A673 (cell line): ENCODE data around the gene TCHP. TPM values are rescaled to one million over a fixed set of nuclear protein-coding genes. Genes with fewer than 3 reads are reported as not detected.

Source experiments
- BruUV-seq: library from RNA; stranded (reverse); fragments of 400-500 nt; replicated peaks from 2 replicates; lab custom pipeline; 2021; lab: Mats Ljungman, UMichigan
- CTCF ChIA-PET: fragments of 300-600 bp; sonication (Branson Sonifier 250); formaldehyde crosslinking; loops from one replicate; lab custom pipeline; 2022; ENCODE audit warnings: antibody characterized with exemption; lab: Charles Lee
- POLR2A ChIA-PET: fragments of 300-600 bp; sonication (Branson Sonifier 250); formaldehyde crosslinking; loops from one replicate; lab custom pipeline; 2022; ENCODE audit warnings: antibody characterized with exemption; ENCODE audit not compliant: low non-redundant PET; lab: Charles Lee
- DNase-seq: peaks from one replicate; pipeline ENCODE4 v3.0.0-alpha.2; 2015; ENCODE audit warnings: low spot score
- H3K27ac ChIP-seq: fragments of 200-600 bp; sonication (generic); 2 replicates; pipeline ENCODE4 v1.5.1; 2016; ENCODE audit warnings: mixed run types, low read depth, mild to moderate bottlenecking, mixed read lengths, antibody characterized with exemption, low read length; ENCODE audit not compliant: poor library complexity, severe bottlenecking
- H3K27me3 ChIP-seq: fragments of 200-600 bp; sonication (generic); replicated peaks from 2 replicates; pipeline ENCODE4 v1.6.1; 2017; ENCODE audit warnings: mixed run types, low read depth, mild to moderate bottlenecking, mixed read lengths, antibody characterized with exemption, low read length; ENCODE audit not compliant: insufficient read depth, poor library complexity
- H3K36me3 ChIP-seq: fragments of 200-600 bp; sonication (generic); 2 replicates; pipeline ENCODE4 v1.6.1; 2016; ENCODE audit warnings: mixed run types, mild to moderate bottlenecking, mixed read lengths, antibody characterized with exemption, low read length; ENCODE audit not compliant: insufficient read depth, poor library complexity, severe bottlenecking
- H3K4me1 ChIP-seq: fragments of 200-600 bp; sonication (generic); 2 replicates; pipeline ENCODE4 v1.6.1; 2017; ENCODE audit warnings: mixed run types, mild to moderate bottlenecking, mixed read lengths, antibody characterized with exemption, low read length; ENCODE audit not compliant: insufficient read depth, poor library complexity, severe bottlenecking
- H3K4me3 ChIP-seq: fragments of 200-600 bp; sonication (generic); 2 replicates; pipeline ENCODE4 v1.5.1; 2016; ENCODE audit warnings: low read depth, mixed run types, mild to moderate bottlenecking, mixed read lengths, low read length; ENCODE audit not compliant: poor library complexity, severe bottlenecking
- H3K9me3 ChIP-seq: fragments of 200-600 bp; sonication (generic); 2 replicates; pipeline ENCODE4 v1.6.1; 2016; ENCODE audit warnings: mixed run types, low read depth, mild to moderate bottlenecking, mixed read lengths, antibody characterized with exemption, low read length; ENCODE audit not compliant: poor library complexity, severe bottlenecking
- CTCF ChIP-seq: fragments of 300-800, 200-600 bp; sonication (generic); conservative IDR thresholded peaks from 2 replicates; pipeline ENCODE4 v1.5.1; 2017; ENCODE audit warnings: low read depth, mild to moderate bottlenecking, antibody characterized with exemption, low read length, moderate library complexity, mixed read lengths
- EZH2 ChIP-seq: fragments of 200-600 bp; sonication (generic); IDR thresholded peaks from 2 replicates; pipeline ENCODE4 v1.6.1; 2017; ENCODE audit warnings: borderline replicate concordance, low read depth, mild to moderate bottlenecking, mixed read lengths, antibody characterized with exemption, low read length; ENCODE audit not compliant: poor library complexity, severe bottlenecking
- intact Hi-C: fragments of 100-400 bp; cut with micrococcal nuclease; formaldehyde crosslinking; loops from one replicate; pipeline ENCODE4 v1.10.0; 2022; ENCODE audit not compliant: unreplicated experiment
- total RNA-seq: library from RNA; stranded (reverse); gene quantifications from 2 replicates; pipeline ENCODE4 v1.2.3, GENCODE V29; 2021

TCHP gene
- total RNA-seq, 1 experiment from 2014 or later: 40.4 TPM

DNA sequence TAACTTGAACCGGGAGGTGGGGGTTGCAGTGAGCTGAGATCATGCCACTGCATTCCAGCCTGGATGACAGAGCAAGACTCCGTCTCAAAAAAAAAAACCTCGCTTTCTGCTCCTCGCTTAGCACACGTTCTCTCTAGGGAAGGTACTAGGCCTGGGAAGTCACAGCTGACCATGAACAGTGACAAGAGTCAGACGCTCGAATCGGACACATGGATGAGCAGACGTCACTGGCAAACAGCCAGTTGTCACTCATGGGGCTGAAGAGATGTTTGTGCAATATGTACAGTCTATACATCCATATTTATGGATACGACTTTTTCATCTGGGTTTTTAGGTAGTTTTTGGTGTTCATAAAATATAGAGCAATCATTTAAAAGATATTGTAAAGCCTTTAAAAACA is 19.4 kb downstream of the TCHP start:
- no peak for DNase-seq
- TF ChIP-seq EZH2 (no peak), CTCF (no peak)
- Histone ChIP-seq H3K9me3 (no peaks in the 10 kb centered on the region), H3K36me3 (peaks cover 39% of the 10 kb centered on the region), H3K4me1 (no peaks in the 10 kb centered on the region), H3K4me3 (no peak overlapping the region), H3K27me3 (no peaks in the 10 kb centered on the region), H3K27ac (no peak overlapping the region)
- intact Hi-C loops: no loop called here
- no TSS peak for BruUV-seq
- ChIA-PET CTCF (no interaction called here), POLR2A (no interaction called here)

GRCh38 chr12:109920261-109920780 is 20.2 kb downstream of the TCHP start:
- ChIA-PET POLR2A (interaction anchor here (0.6 kb wide), 1 partner anchor 290 kb away, joined by 8 read pairs; no protein-coding TSS in a partner anchor), CTCF (no interaction called here)
- H3K9me3 ChIP-seq: no peaks in the 10 kb centered on the region
- BruUV-seq: no TSS peak
- H3K27me3 ChIP-seq: no peaks in the 10 kb centered on the region
- H3K27ac ChIP-seq: no peak overlapping the region
- peaks cover 31% of the 10 kb centered on the region for H3K36me3 ChIP-seq
- H3K4me1 ChIP-seq: no peaks in the 10 kb centered on the region
- no peak for TF ChIP-seq CTCF
- no peak for TF ChIP-seq EZH2
- intact Hi-C loops: no loop called here
- H3K4me3 ChIP-seq: no peak overlapping the region
- no peak for DNase-seq

GRCh38 chr12:109921982-109922381 is 21.9 kb downstream of the TCHP start:
- intact Hi-C loops: no loop called here
- no peak overlapping the region for H3K4me3 ChIP-seq
- ChIA-PET CTCF (no interaction called here), POLR2A (no interaction called here)
- TF ChIP-seq EZH2 (no peak), CTCF (no peak)
- BruUV-seq: no TSS peak
- no peaks in the 10 kb centered on the region for H3K9me3 ChIP-seq
- H3K4me1 ChIP-seq: no peaks in the 10 kb centered on the region
- H3K27me3 ChIP-seq: no peaks in the 10 kb centered on the region
- peaks cover 14% of the 10 kb centered on the region for H3K36me3 ChIP-seq
- DNase-seq: no peak
- no peak overlapping the region for H3K27ac ChIP-seq
